GM12801 (cell line): ENCODE data around the gene NTF3.

Experiments used
- TF ChIP-seq, protein P1 (sequence below): IDR thresholded peaks from one replicate; pipeline ENCODE4 v1.5.1; 2011; ENCODE audit warnings: control low read depth; ENCODE audit not compliant: insufficient read length; ENCODE audit errors: extremely low read depth

NTF3 gene

DNA sequence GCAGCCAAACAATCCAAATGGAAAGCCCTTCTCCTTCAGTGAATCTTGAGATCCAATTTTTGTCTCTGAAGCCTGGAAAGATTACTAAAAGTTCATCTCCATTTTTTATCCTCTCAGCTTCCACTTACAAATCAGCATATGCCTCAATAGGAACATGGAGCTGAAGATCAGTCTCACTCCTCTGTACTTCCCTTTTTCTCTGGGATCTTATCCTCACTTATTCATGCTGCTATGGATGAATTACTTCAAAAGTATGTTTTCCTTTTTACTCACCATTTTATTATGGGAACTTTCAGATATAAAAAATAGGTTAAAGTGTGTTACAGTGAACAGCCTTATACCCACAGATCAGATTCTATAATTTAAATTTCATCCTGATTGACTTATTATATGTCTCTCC, 14.4 kb upstream of the NTF3 start:
- TF ChIP-seq, protein P1, sequence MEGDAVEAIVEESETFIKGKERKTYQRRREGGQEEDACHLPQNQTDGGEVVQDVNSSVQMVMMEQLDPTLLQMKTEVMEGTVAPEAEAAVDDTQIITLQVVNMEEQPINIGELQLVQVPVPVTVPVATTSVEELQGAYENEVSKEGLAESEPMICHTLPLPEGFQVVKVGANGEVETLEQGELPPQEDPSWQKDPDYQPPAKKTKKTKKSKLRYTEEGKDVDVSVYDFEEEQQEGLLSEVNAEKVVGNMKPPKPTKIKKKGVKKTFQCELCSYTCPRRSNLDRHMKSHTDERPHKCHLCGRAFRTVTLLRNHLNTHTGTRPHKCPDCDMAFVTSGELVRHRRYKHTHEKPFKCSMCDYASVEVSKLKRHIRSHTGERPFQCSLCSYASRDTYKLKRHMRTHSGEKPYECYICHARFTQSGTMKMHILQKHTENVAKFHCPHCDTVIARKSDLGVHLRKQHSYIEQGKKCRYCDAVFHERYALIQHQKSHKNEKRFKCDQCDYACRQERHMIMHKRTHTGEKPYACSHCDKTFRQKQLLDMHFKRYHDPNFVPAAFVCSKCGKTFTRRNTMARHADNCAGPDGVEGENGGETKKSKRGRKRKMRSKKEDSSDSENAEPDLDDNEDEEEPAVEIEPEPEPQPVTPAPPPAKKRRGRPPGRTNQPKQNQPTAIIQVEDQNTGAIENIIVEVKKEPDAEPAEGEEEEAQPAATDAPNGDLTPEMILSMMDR = no peak

DNA sequence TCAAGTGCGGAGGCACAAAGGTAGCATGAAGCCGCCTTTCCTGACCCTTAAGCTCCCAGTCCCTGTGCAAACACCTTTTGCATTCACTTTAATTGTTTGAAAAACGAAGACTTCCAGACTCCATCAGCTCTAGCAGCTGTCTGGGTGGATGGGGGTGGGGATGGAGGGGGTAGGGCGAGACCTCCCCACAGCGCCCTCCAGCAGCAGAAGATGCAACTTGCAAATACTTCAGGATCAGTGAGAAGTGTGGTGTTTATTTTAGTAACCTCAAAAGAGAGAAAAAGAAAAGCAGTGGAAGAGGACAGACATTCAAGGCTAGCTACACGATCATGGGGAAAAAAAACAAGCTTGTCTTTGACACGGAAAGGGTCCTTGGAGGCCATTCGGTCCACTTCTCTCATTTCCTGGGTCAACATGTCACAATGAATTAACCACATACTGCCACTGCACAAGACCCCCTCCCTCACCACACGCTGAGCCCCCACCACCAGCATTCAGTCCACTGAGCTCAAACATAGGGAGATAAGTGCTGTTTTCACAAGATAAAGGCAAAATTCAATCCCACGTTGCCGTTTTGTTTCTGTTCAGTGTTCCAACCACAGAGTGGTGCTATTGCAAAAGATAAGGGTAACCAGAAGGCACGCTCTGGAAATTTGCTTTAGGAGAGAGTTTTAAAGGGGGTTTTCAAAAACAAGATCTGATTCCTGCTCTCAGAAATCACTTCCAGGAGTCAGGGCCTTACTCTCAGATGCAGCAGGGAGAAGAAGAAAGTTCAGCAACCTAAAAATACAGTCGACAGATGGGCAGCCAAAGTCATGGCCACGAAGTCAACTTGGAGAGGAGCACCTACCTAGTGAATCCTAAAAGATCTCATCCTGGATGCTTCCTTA, 3.3 kb upstream of the NTF3 start:
- TF ChIP-seq, protein P1 = no peak

DNA sequence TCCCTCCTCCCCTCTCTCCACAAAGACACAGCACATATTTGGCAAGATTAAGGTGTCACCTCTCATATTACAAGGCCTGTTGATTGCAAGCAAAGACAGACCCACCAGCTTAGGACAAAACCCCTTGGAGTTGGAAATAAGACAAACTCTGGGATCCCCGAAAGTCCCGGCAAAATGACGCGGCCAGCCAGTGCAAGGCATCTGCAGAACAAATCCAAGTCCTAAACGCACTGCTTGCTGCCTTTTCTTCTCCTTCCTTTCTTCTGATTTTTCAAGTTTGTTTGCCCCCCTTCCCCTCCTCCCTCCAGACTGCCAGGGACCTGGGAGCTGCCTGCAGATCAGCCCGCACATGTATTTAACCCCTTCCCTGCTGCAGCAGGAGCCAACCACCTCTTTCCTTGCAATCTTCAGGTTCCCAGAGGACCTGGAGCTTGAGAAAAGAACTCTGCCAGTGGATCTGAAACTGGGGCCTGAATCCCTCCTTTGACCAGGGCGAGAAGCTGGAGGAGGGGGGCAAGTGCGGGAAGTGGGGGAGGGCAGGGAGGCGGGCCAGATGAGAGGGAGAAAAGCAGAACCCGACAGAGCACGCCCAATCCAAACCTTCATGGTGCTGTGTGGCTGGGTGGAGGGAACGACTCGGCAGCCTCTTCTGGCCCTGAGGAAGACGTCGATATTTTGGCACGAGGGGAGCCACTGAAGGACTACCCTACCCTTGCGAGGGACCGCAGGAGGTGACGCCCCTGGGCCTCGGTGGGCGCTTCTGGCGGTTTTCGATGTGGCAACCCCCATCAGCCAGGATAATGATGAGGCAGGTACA, 2.0 kb upstream of the NTF3 start:
- TF ChIP-seq, protein P1 = no peak

DNA sequence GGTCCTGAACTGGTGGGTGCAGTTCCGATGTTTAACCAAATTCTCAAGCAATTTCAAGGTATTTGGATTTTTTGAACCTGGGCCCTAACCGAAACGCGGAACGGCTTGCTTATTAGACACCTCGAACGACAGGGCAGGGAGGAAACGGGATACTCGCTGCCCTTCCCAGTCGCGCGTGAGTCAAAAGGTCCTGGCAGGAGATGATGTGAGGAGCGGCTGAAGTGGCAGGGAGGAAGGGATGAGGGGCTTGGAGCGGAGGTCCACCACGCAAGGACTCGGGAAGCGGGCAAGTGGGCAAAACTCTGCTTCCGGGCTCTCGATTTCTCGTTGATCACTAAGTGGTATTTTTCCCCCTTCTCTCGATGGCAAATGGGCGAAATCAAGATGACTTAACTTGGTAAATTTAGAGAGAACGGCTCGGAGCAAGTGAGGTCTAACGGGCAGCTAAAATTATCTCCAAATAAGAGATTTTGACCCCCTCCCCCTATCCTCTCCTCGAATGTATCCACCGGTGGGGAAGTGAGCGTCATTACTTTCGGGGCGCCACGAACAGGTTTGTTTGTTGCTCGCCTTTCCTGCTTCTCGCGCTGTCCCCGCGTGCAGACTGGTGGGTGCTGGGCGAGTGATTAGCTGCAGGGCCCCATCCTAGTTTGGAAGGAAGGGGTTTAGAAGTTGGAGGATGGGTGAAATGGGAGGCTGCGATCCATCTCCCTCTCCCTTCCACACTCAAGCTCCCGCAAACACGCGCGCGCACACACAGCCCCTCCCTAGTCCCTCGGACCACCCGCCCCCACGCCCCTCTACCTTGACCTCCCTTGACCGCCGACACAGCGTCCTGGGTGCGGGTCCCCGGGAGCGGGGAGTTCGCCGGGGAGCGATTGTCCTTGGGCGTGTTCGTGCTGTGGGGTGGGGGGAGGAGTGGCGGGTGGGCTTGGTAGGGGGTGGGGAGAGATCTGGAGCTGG, 986 bp upstream of the NTF3 start:
- TF ChIP-seq, protein P1 = no peak

DNA sequence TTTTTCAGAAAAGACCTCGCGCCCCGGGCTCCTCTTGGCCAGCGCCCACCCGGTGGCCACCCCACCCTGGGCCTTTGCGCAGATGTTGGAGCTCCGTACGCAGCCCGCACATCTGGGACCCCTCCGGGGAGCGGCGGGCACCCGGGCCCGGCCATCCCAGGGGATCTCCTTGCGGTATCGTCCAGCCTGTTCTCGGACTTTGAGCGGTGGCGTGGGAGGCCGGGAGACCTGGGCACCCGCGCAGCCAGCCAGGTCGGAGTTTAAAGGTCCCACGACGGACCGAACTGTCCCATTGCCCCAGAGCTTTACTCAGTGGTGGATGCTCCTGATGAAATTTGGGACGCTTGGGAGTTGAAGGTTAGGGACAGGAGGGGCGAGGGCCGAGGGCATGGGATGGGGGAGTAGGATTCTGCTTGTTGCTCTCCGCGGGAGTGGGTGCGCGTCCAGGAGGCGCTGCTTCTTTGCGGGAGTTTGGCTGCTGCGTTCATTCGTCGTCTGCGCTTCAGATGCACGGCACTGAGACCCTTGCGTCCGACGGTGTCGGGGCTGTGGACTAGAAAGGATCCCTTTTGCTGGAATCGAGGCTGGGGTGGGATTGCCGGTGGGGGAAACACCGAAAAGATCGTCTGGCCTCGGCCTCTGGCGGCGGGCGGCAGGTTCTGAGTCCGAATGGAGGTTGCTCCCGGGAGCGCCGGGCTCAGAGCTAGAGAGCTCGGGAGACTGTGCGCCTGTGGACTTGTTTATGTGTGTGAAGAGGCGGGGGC, 1.4 kb downstream of the NTF3 start:
- TF ChIP-seq, protein P1 = no peak

DNA sequence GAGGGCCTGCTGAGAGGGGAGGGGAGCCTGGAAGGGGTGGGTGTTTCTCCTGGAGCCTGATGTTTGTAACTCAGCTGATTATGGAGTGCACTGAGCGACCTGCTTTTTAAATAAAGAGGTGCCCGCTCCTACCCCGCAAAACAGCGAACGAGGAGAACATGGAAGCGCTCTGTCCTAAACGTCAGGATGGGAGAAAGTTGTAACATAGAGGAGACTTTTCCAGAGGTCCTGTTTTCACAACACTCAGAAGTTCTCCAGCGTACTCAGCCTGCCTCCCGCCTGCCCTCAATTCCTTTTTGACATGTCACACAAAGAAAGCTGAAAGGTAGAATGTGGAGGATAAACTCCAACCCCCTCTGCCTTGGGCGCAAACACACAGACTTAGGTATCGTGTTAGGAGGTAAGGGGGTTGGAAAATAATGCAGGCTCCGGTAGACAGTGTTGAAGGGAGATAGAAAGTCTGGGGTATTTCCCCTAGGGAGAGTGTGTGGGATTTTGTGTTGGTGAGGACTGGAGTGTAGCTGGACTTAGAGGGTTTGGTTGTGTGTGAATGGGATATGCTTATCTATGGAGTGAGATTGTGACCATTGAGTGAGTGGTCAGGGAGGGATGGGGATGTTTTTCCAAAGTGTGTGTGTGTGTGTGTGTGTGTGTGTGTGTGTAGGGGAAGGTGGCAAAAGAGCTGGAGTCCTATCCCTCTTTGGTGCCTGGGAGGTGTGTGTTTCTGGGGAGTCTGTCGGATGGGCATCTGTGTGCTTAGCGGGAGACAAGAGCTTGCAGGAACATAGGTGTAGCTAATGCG, 2.1 kb downstream of the NTF3 start:
- TF ChIP-seq, protein P1 = no peak
